Body of pancreas (tissue), 4 donors: Measurements from ENCODE around the gene CDH16.

Experiments
- CTCF ChIP-seq, 7 experiments: fragments of 450-650 bp in 4 of 7; fragments of 200-600 bp in 3 of 7; sonication (generic) in 3 of 7; IDR thresholded peaks; one replicate each; pipeline ENCODE4 v1.5.1; 2016 to 2019; ENCODE audit warnings: antibody characterized with exemption in 7 of 7
- POLR2A ChIP-seq, 3 donors: fragments of 450-650 bp; IDR thresholded peaks; one replicate each; pipeline ENCODE4 v1.6.1; 2016; ENCODE audit warnings: antibody characterized with exemption in 3 of 3, mild to moderate bottlenecking in 2 of 3

- TF ChIP-seq CTCF (IDR thresholded peaks at IDR 0.05) (no peak), POLR2A (IDR thresholded peaks at IDR 0.05) (no peak)
These were observed 28.3 kb upstream of the CDH16 start for GRCh38 chr16:66946974-66947301.
